HepG2 (cell line): ENCODE data around the gene ADPRH.

Experiments
- CC2D1A ChIP-seq: sonication (generic); formaldehyde crosslinking; IDR thresholded peaks from 2 replicates; pipeline ENCODE4 v1.8.1; 2023; ENCODE audit warnings: mild to moderate bottlenecking, missing genetic modification reagents
- SP1 ChIP-seq, 2 experiments: fragments of 450-650 bp in 1 of 2; sonication (generic) in 1 of 2; formaldehyde crosslinking in 1 of 2; IDR thresholded peaks; 2 replicates each; pipeline versions ENCODE4 v1.4.0 to v1.6.1; 2016 to 2020; ENCODE audit warnings: missing genetic modification reagents in 1 of 2
- TAF1 ChIP-seq: sonication (generic); formaldehyde crosslinking; IDR thresholded peaks from 2 replicates; pipeline ENCODE4 v1.4.0; 2020; ENCODE audit warnings: missing genetic modification reagents
- YY1 ChIP-seq: IDR thresholded peaks from 2 replicates; pipeline ENCODE4 v1.6.1; 2011; ENCODE audit warnings: low read length, low read depth, moderate library complexity, mild to moderate bottlenecking; ENCODE audit not compliant: insufficient read depth, insufficient replicate concordance
- ZFYVE20 ChIP-seq: sonication (generic); formaldehyde crosslinking; IDR thresholded peaks from 2 replicates; pipeline ENCODE4 v1.8.0; 2023; ENCODE audit warnings: low read depth, mild to moderate bottlenecking, moderate library complexity, missing genetic modification reagents, borderline replicate concordance
- ZNF256 ChIP-seq: sonication (generic); formaldehyde crosslinking; conservative IDR thresholded peaks from 2 replicates; pipeline ENCODE4 v1.4.0; 2020; ENCODE audit warnings: missing genetic modification reagents
- ZNF282 ChIP-seq: fragments of 450-650 bp; IDR thresholded peaks from 2 replicates; pipeline ENCODE4 v1.6.1; 2018; ENCODE audit not compliant: partially characterized antibody
- ZNF317 ChIP-seq: sonication (generic); formaldehyde crosslinking; IDR thresholded peaks from 2 replicates; pipeline ENCODE4 v1.5.0; 2020; ENCODE audit warnings: mild to moderate bottlenecking, missing genetic modification reagents
- ZNF589 ChIP-seq: sonication (generic); formaldehyde crosslinking; conservative IDR thresholded peaks from 2 replicates; pipeline ENCODE4 v1.8.0; 2022; ENCODE audit warnings: mild to moderate bottlenecking, moderate library complexity, missing genetic modification reagents
- TF ChIP-seq, protein P1 (sequence below): sonication (generic); formaldehyde crosslinking; IDR thresholded peaks from 2 replicates; pipeline ENCODE4 v1.4.0; 2020; ENCODE audit warnings: missing genetic modification reagents
- TF ChIP-seq, protein P2 (sequence below): sonication (generic); formaldehyde crosslinking; IDR thresholded peaks from 2 replicates; pipeline ENCODE4 v1.5.0; 2020; ENCODE audit warnings: mild to moderate bottlenecking, missing genetic modification reagents, moderate library complexity
- TF ChIP-seq, protein P3 (sequence below): sonication (generic); formaldehyde crosslinking; conservative IDR thresholded peaks from 2 replicates; pipeline ENCODE4 v1.8.0; 2022; ENCODE audit warnings: mild to moderate bottlenecking, moderate library complexity, missing genetic modification reagents
- TF ChIP-seq, protein P4 (sequence below): sonication (generic); formaldehyde crosslinking; IDR thresholded peaks from 2 replicates; pipeline ENCODE4 v1.4.0; 2020; ENCODE audit warnings: missing genetic modification reagents

DNA sequence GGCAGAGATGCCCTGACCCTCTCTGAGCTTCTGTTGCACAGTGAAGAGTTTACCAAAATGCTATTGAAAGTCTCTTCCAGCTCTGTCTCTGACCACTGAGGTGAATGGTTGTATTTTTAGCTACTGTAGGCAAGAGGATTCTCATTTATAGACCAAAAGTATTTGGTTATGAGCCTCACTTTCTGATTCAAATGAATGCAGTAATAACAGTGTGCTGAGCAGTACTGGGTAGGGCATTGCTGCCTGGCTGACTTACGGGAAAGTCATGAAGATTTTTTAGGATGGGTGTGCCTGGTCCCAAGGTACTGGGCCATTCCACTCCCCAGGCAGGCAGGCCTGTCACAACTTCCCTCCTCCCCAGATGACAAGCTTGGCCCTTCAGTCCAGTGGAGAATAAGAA, 33.9 kb downstream of the ADPRH start:
- no peak for TF ChIP-seq ZNF317
- TF ChIP-seq YY1, result no peak
- no peak for TF ChIP-seq SP1 (IDR thresholded peaks at IDR 0.05)
- TF ChIP-seq SP1 (CRISPR knock-in tag; IDR thresholded peaks at IDR 0.05), result no peak
- no peak for TF ChIP-seq ZNF589
- TF ChIP-seq, protein P1, sequence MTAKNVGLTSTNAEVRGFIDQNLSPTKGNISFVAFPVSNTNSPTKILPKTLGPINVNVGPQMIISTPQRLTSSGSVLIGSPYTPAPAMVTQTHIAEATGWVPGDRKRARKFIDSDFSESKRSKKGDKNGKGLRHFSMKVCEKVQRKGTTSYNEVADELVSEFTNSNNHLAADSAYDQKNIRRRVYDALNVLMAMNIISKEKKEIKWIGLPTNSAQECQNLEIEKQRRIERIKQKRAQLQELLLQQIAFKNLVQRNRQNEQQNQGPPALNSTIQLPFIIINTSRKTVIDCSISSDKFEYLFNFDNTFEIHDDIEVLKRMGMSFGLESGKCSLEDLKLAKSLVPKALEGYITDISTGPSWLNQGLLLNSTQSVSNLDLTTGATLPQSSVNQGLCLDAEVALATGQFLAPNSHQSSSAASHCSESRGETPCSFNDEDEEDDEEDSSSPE (CRISPR knock-in tag), result no peak
- TF ChIP-seq, protein P2, sequence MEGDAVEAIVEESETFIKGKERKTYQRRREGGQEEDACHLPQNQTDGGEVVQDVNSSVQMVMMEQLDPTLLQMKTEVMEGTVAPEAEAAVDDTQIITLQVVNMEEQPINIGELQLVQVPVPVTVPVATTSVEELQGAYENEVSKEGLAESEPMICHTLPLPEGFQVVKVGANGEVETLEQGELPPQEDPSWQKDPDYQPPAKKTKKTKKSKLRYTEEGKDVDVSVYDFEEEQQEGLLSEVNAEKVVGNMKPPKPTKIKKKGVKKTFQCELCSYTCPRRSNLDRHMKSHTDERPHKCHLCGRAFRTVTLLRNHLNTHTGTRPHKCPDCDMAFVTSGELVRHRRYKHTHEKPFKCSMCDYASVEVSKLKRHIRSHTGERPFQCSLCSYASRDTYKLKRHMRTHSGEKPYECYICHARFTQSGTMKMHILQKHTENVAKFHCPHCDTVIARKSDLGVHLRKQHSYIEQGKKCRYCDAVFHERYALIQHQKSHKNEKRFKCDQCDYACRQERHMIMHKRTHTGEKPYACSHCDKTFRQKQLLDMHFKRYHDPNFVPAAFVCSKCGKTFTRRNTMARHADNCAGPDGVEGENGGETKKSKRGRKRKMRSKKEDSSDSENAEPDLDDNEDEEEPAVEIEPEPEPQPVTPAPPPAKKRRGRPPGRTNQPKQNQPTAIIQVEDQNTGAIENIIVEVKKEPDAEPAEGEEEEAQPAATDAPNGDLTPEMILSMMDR, result no peak
- TF ChIP-seq CC2D1A (CRISPR knock-in tag), result no peak
- no peak for TF ChIP-seq ZNF256 (CRISPR knock-in tag)
- no peak for TF ChIP-seq ZNF282
- TF ChIP-seq ZFYVE20 (CRISPR knock-in tag), result no peak
- TF ChIP-seq TAF1 (CRISPR knock-in tag), result no peak
- TF ChIP-seq, protein P3, sequence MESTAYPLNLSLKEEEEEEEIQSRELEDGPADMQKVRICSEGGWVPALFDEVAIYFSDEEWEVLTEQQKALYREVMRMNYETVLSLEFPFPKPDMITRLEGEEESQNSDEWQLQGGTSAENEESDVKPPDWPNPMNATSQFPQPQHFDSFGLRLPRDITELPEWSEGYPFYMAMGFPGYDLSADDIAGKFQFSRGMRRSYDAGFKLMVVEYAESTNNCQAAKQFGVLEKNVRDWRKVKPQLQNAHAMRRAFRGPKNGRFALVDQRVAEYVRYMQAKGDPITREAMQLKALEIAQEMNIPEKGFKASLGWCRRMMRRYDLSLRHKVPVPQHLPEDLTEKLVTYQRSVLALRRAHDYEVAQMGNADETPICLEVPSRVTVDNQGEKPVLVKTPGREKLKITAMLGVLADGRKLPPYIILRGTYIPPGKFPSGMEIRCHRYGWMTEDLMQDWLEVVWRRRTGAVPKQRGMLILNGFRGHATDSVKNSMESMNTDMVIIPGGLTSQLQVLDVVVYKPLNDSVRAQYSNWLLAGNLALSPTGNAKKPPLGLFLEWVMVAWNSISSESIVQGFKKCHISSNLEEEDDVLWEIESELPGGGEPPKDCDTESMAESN (CRISPR knock-in tag), result no peak
- TF ChIP-seq, protein P4, sequence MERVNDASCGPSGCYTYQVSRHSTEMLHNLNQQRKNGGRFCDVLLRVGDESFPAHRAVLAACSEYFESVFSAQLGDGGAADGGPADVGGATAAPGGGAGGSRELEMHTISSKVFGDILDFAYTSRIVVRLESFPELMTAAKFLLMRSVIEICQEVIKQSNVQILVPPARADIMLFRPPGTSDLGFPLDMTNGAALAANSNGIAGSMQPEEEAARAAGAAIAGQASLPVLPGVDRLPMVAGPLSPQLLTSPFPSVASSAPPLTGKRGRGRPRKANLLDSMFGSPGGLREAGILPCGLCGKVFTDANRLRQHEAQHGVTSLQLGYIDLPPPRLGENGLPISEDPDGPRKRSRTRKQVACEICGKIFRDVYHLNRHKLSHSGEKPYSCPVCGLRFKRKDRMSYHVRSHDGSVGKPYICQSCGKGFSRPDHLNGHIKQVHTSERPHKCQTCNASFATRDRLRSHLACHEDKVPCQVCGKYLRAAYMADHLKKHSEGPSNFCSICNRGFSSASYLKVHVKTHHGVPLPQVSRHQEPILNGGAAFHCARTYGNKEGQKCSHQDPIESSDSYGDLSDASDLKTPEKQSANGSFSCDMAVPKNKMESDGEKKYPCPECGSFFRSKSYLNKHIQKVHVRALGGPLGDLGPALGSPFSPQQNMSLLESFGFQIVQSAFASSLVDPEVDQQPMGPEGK, result no peak
